HuH-7.5 (cell line): ENCODE results near the gene MRPL42.
"Not testable (repeated sequence)": the region's sequence is repeated elsewhere in the genome, so short reads cannot be mapped to it uniquely, and the experiment has no call there.

Experiments
- DNase-seq: peaks from one replicate; pipeline ENCODE4 v3.0.0; 2011; ENCODE audit warnings: low spot score

MRPL42 gene

DNA sequence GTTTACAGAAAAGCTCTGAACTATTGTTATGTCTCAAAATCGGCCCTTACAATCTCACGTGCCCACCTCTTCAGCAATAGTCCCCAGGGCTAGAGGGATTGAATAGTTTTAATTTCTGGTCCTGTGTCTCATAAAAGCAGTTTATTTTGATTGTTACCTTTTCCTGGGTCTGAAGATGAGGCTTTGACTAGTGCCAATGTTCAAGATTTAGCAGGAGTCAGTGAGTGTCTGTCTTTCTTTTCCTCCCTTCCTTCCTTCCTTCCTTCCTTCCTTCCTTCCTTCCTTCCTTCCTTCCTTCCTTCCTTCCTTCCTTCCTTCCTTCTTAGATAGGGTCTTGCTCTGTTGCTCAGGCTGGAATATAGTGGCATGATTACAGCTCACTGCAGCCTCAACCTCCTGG is 80.5 kb downstream of the MRPL42 start:
- no peak for DNase-seq

DNA sequence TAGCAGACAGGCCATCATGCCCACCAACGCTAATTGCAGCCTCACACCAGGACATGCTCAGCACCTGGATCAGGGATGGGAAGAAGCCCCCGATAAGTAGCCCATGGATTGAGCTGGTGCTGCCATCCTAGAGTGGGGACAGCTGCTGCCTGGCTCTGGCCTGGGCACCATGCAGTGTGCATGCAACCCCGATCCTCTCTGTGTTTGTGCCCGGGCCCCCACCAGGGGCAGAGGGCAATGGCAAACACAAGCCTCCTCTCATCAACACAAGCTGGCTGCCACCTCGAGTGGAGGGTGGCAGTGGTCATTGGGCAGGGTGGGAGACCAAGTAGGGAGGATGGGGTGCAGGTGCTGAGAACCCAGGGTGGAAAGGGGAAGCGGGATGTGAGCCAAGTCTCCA is 81.9 kb downstream of the MRPL42 start:
- no peak for DNase-seq

DNA sequence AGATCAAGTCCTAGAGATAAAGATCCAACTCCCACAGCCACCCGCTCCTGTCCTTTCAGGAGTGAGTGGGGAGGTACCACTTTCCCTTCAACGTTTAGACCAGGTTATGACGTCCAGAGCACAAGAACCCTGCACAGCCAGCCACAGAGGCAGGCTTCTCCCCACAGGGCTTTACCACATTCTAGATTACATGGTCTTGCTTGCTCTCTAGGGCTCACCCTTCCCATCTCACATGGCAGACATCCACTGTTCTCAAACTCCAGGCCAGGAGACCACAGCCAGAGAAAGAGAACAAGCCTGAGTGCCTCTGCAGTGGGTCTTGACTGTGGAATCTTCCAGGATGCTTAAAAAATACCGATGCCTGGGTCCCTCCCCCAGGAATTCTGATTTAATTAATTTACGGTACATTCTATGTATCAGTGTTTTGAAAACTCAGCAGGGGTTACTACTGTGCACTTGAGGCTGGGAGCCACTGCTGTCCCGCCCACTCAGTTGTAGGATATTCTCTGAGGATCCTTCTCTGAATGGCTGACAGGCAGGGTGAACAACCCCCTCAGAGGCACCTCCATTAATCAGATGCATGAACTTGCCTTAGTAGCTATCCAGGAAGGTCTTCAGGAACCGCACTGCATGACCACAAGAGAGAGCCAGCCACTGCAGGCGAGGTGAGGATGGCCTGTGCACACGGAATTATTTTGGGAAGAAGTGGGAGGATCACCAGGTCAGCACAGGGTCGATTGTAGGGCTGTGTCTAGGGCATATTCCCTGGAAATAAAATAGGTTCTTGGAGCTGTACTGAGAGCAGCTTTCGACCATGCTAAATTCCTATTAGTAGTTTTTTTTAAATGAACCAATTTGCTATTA is 83.7 kb downstream of the MRPL42 start:
- no peak for DNase-seq

DNA sequence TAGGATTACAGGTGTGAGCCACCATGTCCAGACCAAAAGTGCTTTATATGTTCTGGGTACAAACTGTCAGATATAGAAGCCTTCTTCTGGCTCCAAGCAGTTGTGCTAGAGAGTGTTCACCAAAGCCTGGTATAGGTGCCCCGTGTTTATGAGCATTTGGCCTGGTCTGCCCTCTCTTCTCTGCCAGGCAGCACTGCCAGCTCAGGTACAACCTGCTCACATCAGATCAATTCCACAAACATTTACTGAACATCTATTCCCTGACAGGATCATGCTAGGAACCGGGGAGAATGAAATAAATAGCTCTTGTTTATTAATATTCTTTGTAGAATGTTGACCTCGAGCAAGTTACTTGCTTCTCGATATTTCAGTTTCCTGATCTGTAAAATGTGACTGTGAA is 85.1 kb downstream of the MRPL42 start:
- DNase-seq, result no peak

DNA sequence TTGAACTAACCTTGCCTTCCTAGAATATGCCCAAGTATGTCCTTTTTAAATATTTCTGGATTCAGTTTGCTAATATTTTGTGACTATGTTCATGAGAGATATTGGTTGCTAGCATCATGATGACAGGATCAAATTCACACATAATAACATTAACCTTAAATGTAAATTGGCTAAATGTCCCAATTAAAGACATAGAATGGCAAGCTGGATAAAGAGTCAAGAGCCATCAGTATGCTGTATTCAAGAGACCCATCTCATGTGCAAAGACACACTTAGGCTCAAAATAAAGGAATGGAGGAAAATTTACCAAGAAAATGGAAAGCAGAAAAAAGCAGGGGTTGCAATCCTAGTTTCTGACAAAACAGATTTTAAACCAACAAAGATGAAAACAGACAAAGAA is 90.6 kb downstream of the MRPL42 start:
- DNase-seq, result not testable (repeated sequence)

DNA sequence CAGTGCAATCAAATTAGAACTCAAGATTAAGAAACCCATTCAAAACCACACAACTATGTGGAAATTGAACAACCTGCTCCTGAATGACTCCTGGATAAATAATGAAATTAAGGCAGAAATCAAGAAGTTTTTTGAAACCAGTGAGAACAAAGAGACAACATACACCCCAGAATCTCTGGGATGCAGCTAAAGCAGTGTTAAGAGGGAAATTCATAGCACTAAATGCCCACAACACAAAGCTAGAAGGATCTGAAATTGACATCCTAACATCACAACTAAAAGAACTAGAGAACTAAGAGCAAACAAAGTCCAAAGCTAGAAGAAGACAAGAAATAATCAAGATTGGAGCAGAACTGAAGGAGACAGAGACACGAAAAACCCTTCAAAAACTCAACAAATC is 91.4 kb downstream of the MRPL42 start:
- not testable (repeated sequence) for DNase-seq

DNA sequence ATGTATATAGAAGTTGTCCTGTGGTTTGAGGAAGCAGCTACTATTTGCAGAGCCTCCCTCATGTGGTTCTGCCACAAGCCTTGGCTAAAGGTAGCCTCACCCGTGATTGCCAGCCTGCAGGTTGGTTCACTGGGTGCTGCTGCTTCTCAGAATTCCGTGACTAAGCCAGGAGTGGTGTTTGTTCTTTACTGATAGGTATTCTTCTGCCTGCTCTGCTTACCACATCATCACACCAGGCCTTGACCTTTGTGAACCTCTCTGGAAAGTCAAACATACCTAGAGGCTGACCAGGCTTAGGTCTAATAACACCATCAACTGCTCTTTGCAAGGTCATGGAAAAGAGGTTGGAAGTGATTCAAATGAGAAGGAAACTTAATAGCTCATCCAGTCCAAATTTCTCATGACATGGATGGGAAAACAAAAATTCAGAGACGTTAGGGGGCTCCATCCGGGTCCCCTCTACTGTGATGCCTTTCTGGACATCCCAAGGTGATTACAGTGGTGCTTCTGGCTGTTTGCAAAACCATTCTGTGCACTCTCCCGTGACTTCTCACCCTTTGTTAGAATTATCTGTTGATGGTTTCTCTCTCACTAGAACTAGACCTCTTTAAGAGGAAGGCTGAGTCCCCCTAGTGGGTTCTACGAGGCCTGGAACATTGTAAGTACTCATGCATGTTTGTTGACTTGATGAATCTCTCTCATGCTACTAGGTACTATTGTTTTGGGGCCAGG is 96.7 kb downstream of the MRPL42 start:
- peak; percentile 74 for DNase-seq

DNA sequence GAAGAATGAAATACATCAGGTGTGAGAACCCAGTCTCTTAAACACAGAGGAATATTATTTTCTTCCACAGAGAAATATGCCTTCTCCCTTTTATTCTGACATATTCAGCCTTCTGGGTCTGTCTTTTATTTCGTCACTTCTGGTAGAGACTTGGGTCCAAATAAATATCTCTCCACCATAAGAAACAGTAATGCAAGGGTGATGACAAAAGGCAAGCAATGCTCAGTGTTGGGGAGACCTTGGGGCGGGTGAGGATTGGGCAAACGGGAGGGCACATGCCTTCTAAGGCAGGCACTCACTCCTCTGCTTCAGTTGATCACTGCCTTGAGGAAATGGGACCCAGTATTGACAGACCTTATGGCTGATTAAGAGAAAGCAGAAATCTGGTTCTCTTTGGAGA is 98.4 kb downstream of the MRPL42 start:
- no peak for DNase-seq
